NCI-H1417 treated with DMSO at 0.1 percent for 48 hours (cell line): ENCODE results near the gene CUX1.
"Not testable (repeated sequence)": the region's sequence is repeated elsewhere in the genome, so short reads cannot be mapped to it uniquely, and the experiment has no call there.

Source experiments
- DNase-seq: peaks from one replicate; lab custom pipeline; 2025; lab: John Stamatoyannopoulos, UW

CUX1 gene

GRCh38 chr7:102099474-102099873, 282.0 kb downstream of the CUX1 start:
- DNase-seq: no peak

GRCh38 chr7:102101111-102101551, 283.7 kb downstream of the CUX1 start:
- DNase-seq: no peak

GRCh38 chr7:102101926-102102325, 284.5 kb downstream of the CUX1 start:
- DNase-seq: no peak

- no peak for DNase-seq
Measured at GRCh38 chr7:102103027-102103372, 285.6 kb downstream of the CUX1 start.

GRCh38 chr7:102104245-102104644, 286.8 kb downstream of the CUX1 start:
- DNase-seq: no peak

GRCh38 chr7:102106625-102107024, 289.2 kb downstream of the CUX1 start:
- no peak for DNase-seq

GRCh38 chr7:102107474-102108104, 290.2 kb downstream of the CUX1 start:
- DNase-seq: no peak

GRCh38 chr7:102111061-102112041, 293.9 kb downstream of the CUX1 start:
- DNase-seq: no peak

GRCh38 chr7:102115181-102115580, 297.8 kb downstream of the CUX1 start:
- no peak for DNase-seq

GRCh38 chr7:102115931-102116330, 298.5 kb downstream of the CUX1 start:
- DNase-seq: no peak

- DNase-seq: no peak
Measured at GRCh38 chr7:102117743-102118142, 300.3 kb downstream of the CUX1 start.

GRCh38 chr7:102119213-102119651, 301.8 kb downstream of the CUX1 start:
- no peak for DNase-seq

- DNase-seq: no peak
Measured at GRCh38 chr7:102119925-102120324, 302.5 kb downstream of the CUX1 start.

- no peak for DNase-seq
Measured at GRCh38 chr7:102120666-102121195, 303.3 kb downstream of the CUX1 start.

- DNase-seq: no peak
Measured at GRCh38 chr7:102122026-102122425, 304.6 kb downstream of the CUX1 start.

- no peak for DNase-seq
Measured at GRCh38 chr7:102125127-102125596, 307.7 kb downstream of the CUX1 start.

- DNase-seq: no peak
Measured at GRCh38 chr7:102128303-102128702, 310.9 kb downstream of the CUX1 start.

- DNase-seq: no peak
Measured at GRCh38 chr7:102129636-102130370, 312.4 kb downstream of the CUX1 start.

- no peak for DNase-seq
Measured at GRCh38 chr7:102132209-102132752, 314.9 kb downstream of the CUX1 start.

- no peak for DNase-seq
Measured at GRCh38 chr7:102138676-102139075, 321.2 kb downstream of the CUX1 start.

GRCh38 chr7:102140952-102141370, 323.5 kb downstream of the CUX1 start:
- DNase-seq: no peak

- DNase-seq: not testable (repeated sequence)
Measured at GRCh38 chr7:102142433-102142832, 325.0 kb downstream of the CUX1 start.
